Sigmoid colon (tissue), 4 donors: ENCODE data around the gene TMTC1.

Experiments used
- EP300 ChIP-seq, 4 donors: sonication (generic); formaldehyde crosslinking; IDR thresholded peaks; one replicate each; pipeline ENCODE4 v1.6.1; 2017; ENCODE audit warnings: antibody characterized with exemption in 4 of 4
- POLR2AphosphoS5 ChIP-seq, 4 donors: sonication (generic); formaldehyde crosslinking; IDR thresholded peaks; one replicate each; pipeline ENCODE4 v1.6.1; 2017; ENCODE audit warnings: antibody characterized with exemption in 4 of 4
- TF ChIP-seq, protein P1 (sequence below), 4 experiments: fragments of 450-650 bp in 3 of 4; fragments of 200-600 bp in 1 of 4; IDR thresholded peaks; one replicate each; pipeline ENCODE4 v1.5.1; 2016 to 2019; ENCODE audit warnings: antibody characterized with exemption in 4 of 4, mild to moderate bottlenecking in 3 of 4, moderate library complexity in 2 of 4

DNA sequence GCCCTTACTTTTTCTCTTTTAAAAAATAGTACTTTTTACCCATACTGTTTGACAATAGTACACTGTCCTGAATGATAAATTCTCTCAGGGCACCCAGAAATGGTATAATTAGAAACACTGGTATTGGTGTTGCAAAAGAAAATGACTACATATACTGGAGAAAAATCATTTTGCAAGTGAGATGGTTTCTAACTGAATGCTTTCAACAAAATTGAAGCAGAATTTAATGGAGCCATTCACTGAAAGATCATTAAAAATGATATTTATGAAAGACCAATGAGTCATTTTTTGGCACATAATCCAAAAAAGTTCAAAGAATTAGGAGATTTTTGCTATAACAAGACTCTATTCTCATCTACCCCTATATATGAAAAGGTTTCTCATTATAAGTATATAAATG is 68.8 kb downstream of the TMTC1 start:
- TF ChIP-seq, protein P1, sequence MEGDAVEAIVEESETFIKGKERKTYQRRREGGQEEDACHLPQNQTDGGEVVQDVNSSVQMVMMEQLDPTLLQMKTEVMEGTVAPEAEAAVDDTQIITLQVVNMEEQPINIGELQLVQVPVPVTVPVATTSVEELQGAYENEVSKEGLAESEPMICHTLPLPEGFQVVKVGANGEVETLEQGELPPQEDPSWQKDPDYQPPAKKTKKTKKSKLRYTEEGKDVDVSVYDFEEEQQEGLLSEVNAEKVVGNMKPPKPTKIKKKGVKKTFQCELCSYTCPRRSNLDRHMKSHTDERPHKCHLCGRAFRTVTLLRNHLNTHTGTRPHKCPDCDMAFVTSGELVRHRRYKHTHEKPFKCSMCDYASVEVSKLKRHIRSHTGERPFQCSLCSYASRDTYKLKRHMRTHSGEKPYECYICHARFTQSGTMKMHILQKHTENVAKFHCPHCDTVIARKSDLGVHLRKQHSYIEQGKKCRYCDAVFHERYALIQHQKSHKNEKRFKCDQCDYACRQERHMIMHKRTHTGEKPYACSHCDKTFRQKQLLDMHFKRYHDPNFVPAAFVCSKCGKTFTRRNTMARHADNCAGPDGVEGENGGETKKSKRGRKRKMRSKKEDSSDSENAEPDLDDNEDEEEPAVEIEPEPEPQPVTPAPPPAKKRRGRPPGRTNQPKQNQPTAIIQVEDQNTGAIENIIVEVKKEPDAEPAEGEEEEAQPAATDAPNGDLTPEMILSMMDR (IDR thresholded peaks at IDR 0.05), result no peak
- TF ChIP-seq POLR2AphosphoS5 (IDR thresholded peaks at IDR 0.05) (no peak), EP300 (IDR thresholded peaks at IDR 0.05) (no peak)
